ENCODE data around the gene DRGX. TPM values are rescaled to one million over a fixed set of nuclear protein-coding genes. Genes with fewer than 3 reads are reported as not detected.

The DRGX gene
- total RNA-seq, 1 donor from 2014 or later: not detected

DNA sequence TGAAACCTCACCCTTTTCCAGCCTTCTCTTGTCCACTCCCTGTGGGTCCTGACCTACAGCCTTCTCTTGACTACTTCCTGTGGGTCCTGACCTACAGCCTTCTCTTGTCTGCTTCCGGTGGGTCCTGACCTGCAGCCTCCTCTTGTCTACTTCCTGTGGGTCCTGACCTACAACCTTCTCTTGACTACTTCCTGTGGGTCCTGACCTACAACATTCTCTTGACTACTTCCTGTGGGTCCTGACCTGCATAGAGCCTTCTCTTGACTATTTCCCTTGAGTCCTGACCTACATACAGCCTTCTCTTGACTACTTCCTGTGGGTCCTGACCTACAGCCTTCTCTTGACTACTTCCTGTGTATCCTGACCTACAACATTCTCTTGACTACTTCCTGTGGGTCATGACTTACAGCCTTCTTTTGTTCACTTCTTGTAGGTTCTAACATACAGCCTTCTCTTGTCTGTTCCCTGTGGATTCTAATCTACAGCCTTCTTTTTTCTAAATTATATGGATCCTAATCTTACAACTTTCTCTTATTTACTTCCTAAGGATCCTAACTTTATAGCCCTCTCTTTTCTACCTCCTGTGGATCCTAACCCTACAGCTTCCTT lies 60.4 kb downstream of the DRGX start:
- H3K27ac Mint-ChIP-seq (ENCODE audit: unreplicated experiment): no peak overlapping the region
- H3K27me3 Mint-ChIP-seq (ENCODE audit: unreplicated experiment): peaks cover 13% of the 10 kb centered on the region
- H3K4me3 Mint-ChIP-seq (ENCODE audit: unreplicated experiment): no peak overlapping the region
- DNase-seq (ENCODE audit: extremely low spot score, unreplicated experiment): no peak
- no peaks in the 10 kb centered on the region for H3K4me1 Mint-ChIP-seq (ENCODE audit: unreplicated experiment)
- no peaks in the 10 kb centered on the region for H3K36me3 Mint-ChIP-seq (ENCODE audit: unreplicated experiment)
- H3K9me3 Mint-ChIP-seq (ENCODE audit: unreplicated experiment): no peaks in the 10 kb centered on the region
- no peak for TF ChIP-seq CTCF (IDR thresholded peaks at IDR 0.05)

- Mint-ChIP-seq H3K27ac (ENCODE audit: unreplicated experiment) (no peak overlapping the region), H3K36me3 (ENCODE audit: unreplicated experiment) (no peaks in the 10 kb centered on the region), H3K4me1 (ENCODE audit: unreplicated experiment) (no peaks in the 10 kb centered on the region), H3K4me3 (ENCODE audit: unreplicated experiment) (no peak overlapping the region), H3K9me3 (ENCODE audit: unreplicated experiment) (no peaks in the 10 kb centered on the region), H3K27me3 (ENCODE audit: unreplicated experiment) (peaks cover 12% of the 10 kb centered on the region)
- DNase-seq (ENCODE audit: extremely low spot score, unreplicated experiment): no peak
- TF ChIP-seq CTCF (IDR thresholded peaks at IDR 0.05): no peak
Measured at GRCh38 chr10:49334964-49335363, 60.9 kb downstream of the DRGX start.

DNA sequence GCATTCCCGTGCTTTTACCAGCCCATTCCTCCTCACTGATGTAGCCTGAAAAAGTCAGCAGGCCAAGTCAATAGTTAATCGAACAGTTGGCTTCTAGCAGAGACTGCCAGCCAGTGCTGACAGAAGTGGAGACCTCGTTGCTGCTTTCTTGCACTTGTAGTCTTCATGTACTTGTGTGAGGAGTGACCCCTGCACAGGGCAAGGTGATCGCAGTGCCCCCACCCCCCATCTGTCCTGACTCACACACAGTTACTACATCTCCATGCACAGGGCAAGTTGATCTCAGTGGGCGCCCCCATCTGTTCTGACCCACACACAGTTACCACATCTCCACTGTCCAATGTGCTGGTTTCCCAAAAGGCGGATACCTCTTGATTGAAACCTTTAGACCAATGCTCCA lies 62.7 kb downstream of the DRGX start:
- no peaks in the 10 kb centered on the region for H3K4me1 Mint-ChIP-seq (ENCODE audit: unreplicated experiment)
- no peak overlapping the region for H3K4me3 Mint-ChIP-seq (ENCODE audit: unreplicated experiment)
- peak; percentile 36 for DNase-seq (ENCODE audit: extremely low spot score, unreplicated experiment)
- no peaks in the 10 kb centered on the region for H3K9me3 Mint-ChIP-seq (ENCODE audit: unreplicated experiment)
- H3K36me3 Mint-ChIP-seq (ENCODE audit: unreplicated experiment): no peaks in the 10 kb centered on the region
- TF ChIP-seq CTCF (IDR thresholded peaks at IDR 0.05): no peak
- H3K27ac Mint-ChIP-seq (ENCODE audit: unreplicated experiment): no peak overlapping the region
- peaks cover 12% of the 10 kb centered on the region for H3K27me3 Mint-ChIP-seq (ENCODE audit: unreplicated experiment)

GRCh38 chr10:49332768-49333167 lies 63.1 kb downstream of the DRGX start:
- no peaks in the 10 kb centered on the region for H3K4me1 Mint-ChIP-seq (ENCODE audit: unreplicated experiment)
- no peaks in the 10 kb centered on the region for H3K36me3 Mint-ChIP-seq (ENCODE audit: unreplicated experiment)
- no peak for TF ChIP-seq CTCF (IDR thresholded peaks at IDR 0.05)
- H3K9me3 Mint-ChIP-seq (ENCODE audit: unreplicated experiment): no peaks in the 10 kb centered on the region
- no peak overlapping the region for H3K4me3 Mint-ChIP-seq (ENCODE audit: unreplicated experiment)
- no peak for DNase-seq (ENCODE audit: extremely low spot score, unreplicated experiment)
- peaks cover 12% of the 10 kb centered on the region for H3K27me3 Mint-ChIP-seq (ENCODE audit: unreplicated experiment)
- no peak overlapping the region for H3K27ac Mint-ChIP-seq (ENCODE audit: unreplicated experiment)

GRCh38 chr10:49332333-49332732 lies 63.6 kb downstream of the DRGX start:
- Mint-ChIP-seq H3K36me3 (ENCODE audit: unreplicated experiment) (no peaks in the 10 kb centered on the region), H3K27me3 (ENCODE audit: unreplicated experiment) (peaks cover 12% of the 10 kb centered on the region), H3K4me3 (ENCODE audit: unreplicated experiment) (no peak overlapping the region), H3K9me3 (ENCODE audit: unreplicated experiment) (no peaks in the 10 kb centered on the region), H3K4me1 (ENCODE audit: unreplicated experiment) (no peaks in the 10 kb centered on the region), H3K27ac (ENCODE audit: unreplicated experiment) (no peak overlapping the region)
- no peak for TF ChIP-seq CTCF (IDR thresholded peaks at IDR 0.05)
- peak; percentile 42 for DNase-seq (ENCODE audit: extremely low spot score, unreplicated experiment)
